Measurements from ENCODE around the gene SPSB4. TPM values are rescaled to one million over a fixed set of nuclear protein-coding genes. Genes with fewer than 3 reads are reported as not detected.

Gene SPSB4
- total RNA-seq, 2 experiments from 2014 or later = not detected

DNA sequence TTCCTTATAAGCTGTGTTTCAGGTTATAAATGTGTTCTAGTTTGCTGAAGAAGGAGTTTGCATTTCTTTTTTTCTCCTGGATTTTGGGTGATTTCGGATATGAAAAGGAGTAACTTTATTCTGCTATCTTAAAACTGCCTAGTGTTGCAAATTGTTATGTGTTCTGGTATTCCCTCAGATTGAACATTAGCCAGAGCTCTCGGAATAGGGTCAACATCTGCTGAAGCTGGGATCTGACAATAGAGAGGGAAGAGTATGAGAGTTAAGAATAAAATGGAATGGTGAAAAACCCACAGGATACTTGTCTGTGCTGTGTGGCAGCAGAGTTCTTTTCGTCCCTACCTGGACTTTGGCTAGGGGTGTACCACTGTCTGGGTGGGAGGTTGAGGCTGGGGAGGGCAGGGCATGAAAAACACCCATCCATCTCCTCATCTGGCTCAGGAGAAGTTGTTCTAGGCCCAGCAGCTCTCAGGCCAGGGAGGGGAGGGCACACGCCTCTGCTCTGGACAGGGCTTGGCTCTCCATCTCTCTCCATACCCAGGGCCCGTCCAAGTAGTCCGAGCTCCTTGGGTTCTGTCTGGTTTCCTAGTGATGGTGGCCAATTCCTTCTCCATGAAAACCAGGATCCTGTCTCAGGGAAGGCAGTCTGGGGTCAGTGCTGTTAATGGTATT lies 13.2 kb downstream of the SPSB4 start:
- no peaks in the 10 kb centered on the region for H4K20me1 ChIP-seq (ENCODE audit: insufficient read depth, low read length)
- H3K9me3 ChIP-seq (ENCODE audit: low read length) = no peaks in the 10 kb centered on the region
- no peak overlapping the region for H3K4me3 ChIP-seq (ENCODE audit: low read depth, low read length, poor library complexity, severe bottlenecking)
- no peak for TF ChIP-seq EZH2phosphoT487 (IDR thresholded peaks at IDR 0.05; ENCODE audit: borderline replicate concordance, low read depth, low read length)
- TF ChIP-seq, protein P1, sequence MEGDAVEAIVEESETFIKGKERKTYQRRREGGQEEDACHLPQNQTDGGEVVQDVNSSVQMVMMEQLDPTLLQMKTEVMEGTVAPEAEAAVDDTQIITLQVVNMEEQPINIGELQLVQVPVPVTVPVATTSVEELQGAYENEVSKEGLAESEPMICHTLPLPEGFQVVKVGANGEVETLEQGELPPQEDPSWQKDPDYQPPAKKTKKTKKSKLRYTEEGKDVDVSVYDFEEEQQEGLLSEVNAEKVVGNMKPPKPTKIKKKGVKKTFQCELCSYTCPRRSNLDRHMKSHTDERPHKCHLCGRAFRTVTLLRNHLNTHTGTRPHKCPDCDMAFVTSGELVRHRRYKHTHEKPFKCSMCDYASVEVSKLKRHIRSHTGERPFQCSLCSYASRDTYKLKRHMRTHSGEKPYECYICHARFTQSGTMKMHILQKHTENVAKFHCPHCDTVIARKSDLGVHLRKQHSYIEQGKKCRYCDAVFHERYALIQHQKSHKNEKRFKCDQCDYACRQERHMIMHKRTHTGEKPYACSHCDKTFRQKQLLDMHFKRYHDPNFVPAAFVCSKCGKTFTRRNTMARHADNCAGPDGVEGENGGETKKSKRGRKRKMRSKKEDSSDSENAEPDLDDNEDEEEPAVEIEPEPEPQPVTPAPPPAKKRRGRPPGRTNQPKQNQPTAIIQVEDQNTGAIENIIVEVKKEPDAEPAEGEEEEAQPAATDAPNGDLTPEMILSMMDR (conservative IDR thresholded peaks at IDR 0.05; ENCODE audit: low read length) = no peak
- CTCF ChIA-PET (ENCODE audit: unreplicated experiment) = no interaction called here
- DNase-seq (ENCODE audit: low spot score) = no peak
- H3K36me3 ChIP-seq (ENCODE audit: insufficient read depth, low read length) = no peaks in the 10 kb centered on the region
- H3K4me2 ChIP-seq (ENCODE audit: low read length) = no peak overlapping the region
- H3K9me2 ChIP-seq (ENCODE audit: insufficient read depth, low read length) = no peaks in the 10 kb centered on the region
- no peaks in the 10 kb centered on the region for H3K4me1 ChIP-seq (ENCODE audit: insufficient read depth, low read length, poor library complexity, severe bottlenecking)
- H3K79me2 ChIP-seq (ENCODE audit: insufficient read depth, low read depth, low read length) = no peaks in the 10 kb centered on the region
- intact Hi-C loops (cut with micrococcal nuclease; ENCODE audit: unreplicated experiment) = no loop called here
- POLR2A ChIA-PET = no interaction called here
- no peak overlapping the region for H3K27ac ChIP-seq (ENCODE audit: low read depth, low read length, poor library complexity, severe bottlenecking)
- H2AFZ ChIP-seq (ENCODE audit: low read length) = no peak overlapping the region
- BruUV-seq (replicated peaks) = no TSS peak

DNA sequence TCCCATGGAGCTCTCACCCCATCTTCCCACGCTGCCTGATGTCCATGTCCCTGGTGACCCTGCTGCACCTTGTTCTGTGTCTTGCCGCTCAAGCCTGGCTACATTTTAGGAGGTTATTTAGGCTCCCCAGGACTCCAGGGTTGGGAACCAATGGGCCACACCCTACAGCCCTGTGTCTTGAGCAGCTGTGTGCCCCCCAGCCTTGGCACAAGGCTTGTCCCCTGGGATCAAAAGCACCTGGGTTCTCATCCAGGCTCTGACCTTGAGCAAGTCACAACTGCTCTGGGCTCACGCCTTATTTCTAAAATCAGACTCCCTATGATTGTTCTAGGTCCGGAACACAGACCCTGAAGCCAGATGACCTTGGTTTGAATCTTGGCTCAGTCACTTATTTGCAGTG lies 14.1 kb downstream of the SPSB4 start:
- CTCF ChIA-PET (ENCODE audit: unreplicated experiment) = no interaction called here
- no peak for DNase-seq (ENCODE audit: low spot score)
- BruUV-seq (replicated peaks) = no TSS peak
- H3K4me3 ChIP-seq (ENCODE audit: low read depth, low read length, poor library complexity, severe bottlenecking) = no peak overlapping the region
- no peak overlapping the region for H3K4me2 ChIP-seq (ENCODE audit: low read length)
- H3K9me2 ChIP-seq (ENCODE audit: insufficient read depth, low read length) = no peaks in the 10 kb centered on the region
- no peaks in the 10 kb centered on the region for H3K9me3 ChIP-seq (ENCODE audit: low read length)
- H4K20me1 ChIP-seq (ENCODE audit: insufficient read depth, low read length) = no peaks in the 10 kb centered on the region
- no peak overlapping the region for H2AFZ ChIP-seq (ENCODE audit: low read length)
- H3K79me2 ChIP-seq (ENCODE audit: insufficient read depth, low read depth, low read length) = no peaks in the 10 kb centered on the region
- no peak for TF ChIP-seq EZH2phosphoT487 (IDR thresholded peaks at IDR 0.05; ENCODE audit: borderline replicate concordance, low read depth, low read length)
- TF ChIP-seq, protein P1 (conservative IDR thresholded peaks at IDR 0.05; ENCODE audit: low read length) = no peak
- no peak overlapping the region for H3K27ac ChIP-seq (ENCODE audit: low read depth, low read length, poor library complexity, severe bottlenecking)
- intact Hi-C loops (cut with micrococcal nuclease; ENCODE audit: unreplicated experiment) = no loop called here
- POLR2A ChIA-PET = no interaction called here
- H3K4me1 ChIP-seq (ENCODE audit: insufficient read depth, low read length, poor library complexity, severe bottlenecking) = no peaks in the 10 kb centered on the region
- no peaks in the 10 kb centered on the region for H3K36me3 ChIP-seq (ENCODE audit: insufficient read depth, low read length)
